Erythroblast (primary cell): Measurements from ENCODE around the gene DENND5B.
"Not testable (repeated sequence)": the region's sequence is repeated elsewhere in the genome, so short reads cannot be mapped to it uniquely, and the experiment has no call there.

Experiments used
- DNase-seq, 2 experiments: peaks; one replicate each; lab custom pipeline; 2025; lab: John Stamatoyannopoulos, UW
- GATA1 ChIP-seq: IDR thresholded peaks from 2 replicates; pipeline ENCODE4 v1.6.1; 2011; ENCODE audit warnings: low read depth, mild to moderate bottlenecking, control low read depth, low read length, moderate library complexity
- POLR2A ChIP-seq: IDR thresholded peaks from 2 replicates; pipeline ENCODE4 v1.6.1; 2011; ENCODE audit warnings: mild to moderate bottlenecking, low read length

DENND5B gene

DNA sequence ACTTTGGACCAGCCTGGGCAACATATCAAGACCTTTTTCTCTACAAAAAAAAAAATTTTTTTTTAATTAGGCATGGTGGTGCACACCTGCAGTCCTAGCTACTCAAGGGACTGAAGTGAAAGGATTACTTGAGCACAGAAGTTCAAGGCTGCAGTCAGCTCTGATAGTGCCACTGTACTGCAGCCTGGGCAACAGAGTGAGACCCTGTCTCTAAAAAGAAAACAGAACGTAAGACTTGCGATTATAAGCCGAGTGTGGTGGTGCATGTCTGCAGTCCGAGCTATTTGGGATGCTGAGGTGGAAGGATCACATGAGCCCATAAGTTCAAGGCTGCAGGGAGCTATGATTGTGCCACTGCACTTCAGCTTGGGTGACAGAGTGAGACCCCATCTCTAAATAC is 76.0 kb downstream of the DENND5B start:
- no peak for DNase-seq
- TF ChIP-seq GATA1 = no peak
- TF ChIP-seq POLR2A = no peak

DNA sequence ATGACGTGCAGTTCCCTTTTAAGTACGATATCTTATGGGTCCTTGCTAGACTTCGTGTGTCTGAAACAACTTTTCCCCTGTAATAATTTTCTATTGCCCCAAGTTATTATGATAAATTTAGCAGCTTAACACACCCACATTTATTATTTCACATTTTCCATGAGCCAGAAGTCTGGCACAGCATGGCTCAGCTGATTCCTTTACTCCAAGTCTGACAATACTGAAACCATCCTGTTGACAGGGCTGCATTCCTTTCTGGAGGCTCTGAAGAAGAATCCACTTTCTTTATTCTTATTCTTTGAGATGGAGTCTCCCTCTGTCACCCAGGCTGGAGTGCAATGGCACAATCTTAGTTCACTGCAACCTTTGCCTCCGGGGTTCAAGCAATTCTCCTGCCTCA is 80.9 kb downstream of the DENND5B start:
- TF ChIP-seq GATA1 = no peak
- TF ChIP-seq POLR2A = no peak
- no peak for DNase-seq

DNA sequence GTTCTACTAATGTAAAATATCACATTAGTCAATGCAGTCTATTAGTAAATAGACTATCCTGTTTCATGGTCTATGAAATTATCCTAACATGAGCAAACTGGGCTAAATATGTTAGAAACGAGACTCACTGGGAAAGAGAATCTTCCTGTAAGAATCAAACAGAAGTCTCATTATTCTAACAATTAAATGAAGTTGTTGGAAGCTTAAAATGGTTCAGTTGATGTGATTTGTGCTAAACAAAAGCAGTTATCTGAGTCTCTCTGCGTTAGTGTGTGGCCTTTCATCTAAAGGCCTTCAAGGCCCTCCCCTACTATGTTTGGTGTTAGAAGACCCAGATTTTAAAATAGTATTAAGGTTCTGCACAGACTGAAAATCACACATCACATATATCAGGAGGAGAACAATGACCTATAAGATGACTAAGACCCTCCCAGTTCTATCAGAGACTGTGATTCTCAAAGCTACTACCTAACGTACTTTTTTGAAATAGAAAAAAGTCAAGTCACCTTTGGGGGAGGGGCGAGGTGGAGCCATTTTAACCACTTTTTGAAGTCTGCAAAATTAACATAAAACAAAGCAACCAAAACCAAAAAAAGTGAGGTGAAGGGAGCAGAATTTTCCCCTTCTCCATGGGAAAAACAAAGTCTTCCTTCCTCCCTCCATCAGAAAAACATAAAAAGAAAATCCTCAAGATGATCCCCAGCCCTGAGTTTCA is 82.3 kb downstream of the DENND5B start:
- TF ChIP-seq POLR2A = no peak
- no peak for TF ChIP-seq GATA1
- no peak for DNase-seq

DNA sequence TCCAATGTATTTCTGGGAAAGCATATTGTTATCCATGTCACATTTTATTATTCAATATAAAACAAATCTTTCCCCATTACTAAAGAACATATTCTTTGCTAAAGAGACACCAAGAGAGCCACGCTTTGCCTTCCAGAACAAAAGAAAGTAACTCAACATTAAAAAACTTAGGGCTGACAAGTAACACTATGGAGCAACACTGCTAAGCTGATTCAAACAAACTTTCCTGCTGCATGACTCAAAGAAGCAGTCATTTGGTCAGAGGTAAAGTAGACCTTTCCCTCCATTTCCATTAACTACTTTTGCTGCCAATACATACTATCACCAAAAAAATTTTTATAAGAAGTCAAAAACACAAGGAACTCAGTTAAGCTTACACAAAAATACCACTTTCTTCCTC is 83.0 kb downstream of the DENND5B start:
- DNase-seq = no peak
- TF ChIP-seq POLR2A (no peak), GATA1 (no peak)

DNA sequence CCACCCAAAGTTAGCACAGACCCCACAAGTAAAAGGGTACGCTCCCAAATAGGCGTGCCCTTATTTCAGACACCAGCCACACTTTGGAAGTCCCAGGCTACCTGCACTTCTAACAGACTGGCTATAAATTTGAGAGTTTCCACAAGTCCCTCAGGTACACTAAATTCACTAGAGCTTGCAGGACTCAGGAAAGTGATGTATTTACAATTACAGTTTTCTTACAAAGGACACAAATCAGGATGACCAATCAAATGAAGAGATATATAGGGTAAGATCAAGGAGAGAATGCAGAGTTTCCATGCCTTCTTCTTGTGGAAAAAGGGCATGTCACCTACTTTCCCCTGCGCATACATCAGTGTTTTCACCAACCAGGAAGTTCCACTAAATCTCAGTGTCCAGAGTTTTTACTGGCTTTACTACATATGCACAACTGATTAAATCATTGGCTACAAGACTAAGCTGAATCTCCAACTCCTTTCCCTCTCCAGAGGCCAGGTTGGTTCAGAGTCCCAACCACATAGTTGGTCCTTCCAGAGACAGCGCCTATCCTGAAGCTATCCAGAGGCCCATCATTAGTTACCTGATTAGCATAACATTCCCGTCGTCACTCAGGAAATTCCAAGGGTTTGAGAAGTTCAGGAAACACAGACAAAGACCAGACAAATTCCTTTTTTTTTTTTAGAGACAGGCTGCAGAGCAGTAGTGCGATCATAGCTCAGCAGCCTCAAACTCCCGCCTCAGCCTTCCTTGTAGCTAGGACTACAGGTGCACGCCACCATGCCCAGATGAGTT is 84.2 kb downstream of the DENND5B start:
- no peak for DNase-seq
- TF ChIP-seq POLR2A (no peak), GATA1 (no peak)

DNA sequence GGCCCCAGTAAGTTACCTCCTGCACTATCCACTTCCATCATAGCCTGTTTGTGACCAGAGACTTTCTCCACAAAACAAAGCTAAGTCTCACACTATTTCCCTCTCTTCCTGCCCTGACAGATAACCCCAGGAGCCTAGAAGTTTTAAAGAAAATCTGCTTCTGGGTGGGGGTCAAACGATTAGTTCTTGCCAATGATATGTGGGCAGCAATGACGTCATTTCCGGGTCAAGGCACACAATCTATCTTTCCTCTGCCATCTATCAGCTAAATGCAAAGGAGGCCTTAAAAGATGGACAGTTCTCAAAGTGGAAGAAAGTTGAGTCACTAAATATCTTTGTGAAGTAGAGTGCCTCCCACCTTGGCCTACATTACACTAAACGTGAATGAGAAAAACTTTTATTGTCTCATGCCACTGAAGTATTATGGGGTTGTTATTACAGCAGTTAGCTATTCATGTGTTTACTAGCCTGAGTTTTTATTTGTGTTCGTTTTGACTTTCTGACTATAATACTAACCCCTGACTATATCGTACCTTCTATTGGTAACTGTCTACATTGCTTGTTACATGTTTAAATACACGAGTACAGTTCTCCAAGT is 86.2 kb downstream of the DENND5B start:
- DNase-seq = no peak
- TF ChIP-seq GATA1 (no peak), POLR2A (no peak)

DNA sequence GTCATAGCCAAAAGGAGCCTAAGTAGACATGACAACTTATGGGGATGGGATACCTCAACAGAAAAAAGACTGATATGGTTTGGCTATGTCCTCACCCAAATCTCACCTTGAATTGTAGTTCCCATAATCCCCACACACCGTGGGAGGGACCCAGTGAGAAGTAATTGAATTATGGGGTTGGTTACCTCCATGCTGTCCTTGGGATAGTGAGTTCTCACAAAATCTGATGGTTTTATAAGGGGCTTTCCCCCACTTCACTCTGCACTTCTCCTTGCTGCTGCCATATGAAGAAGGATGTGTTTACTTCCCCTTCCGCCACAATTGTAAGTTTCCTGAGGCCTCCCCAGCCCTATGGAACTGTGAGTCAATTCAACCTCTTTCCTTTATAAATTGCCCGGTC is 89.9 kb downstream of the DENND5B start:
- not testable (repeated sequence) for DNase-seq

DNA sequence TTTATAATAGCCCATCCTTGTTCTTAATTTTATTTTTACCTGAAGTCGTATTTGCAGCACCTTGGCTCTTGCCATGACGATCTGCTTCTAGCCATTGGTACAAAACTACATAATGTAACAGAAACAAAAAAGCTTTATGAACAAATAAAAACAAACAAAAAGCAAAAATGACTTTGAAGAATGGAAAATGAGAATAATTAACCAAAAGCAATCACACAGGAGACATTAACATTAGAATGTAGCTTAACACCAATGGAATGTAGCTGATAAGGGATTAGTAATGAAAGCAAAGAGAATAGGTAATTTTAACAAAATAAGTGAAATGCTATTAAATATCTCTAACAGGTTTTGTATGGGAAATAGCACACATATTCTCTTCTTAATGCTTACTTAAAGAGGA is 91.4 kb downstream of the DENND5B start:
- TF ChIP-seq GATA1 = no peak
- TF ChIP-seq POLR2A = no peak
- no peak for DNase-seq

DNA sequence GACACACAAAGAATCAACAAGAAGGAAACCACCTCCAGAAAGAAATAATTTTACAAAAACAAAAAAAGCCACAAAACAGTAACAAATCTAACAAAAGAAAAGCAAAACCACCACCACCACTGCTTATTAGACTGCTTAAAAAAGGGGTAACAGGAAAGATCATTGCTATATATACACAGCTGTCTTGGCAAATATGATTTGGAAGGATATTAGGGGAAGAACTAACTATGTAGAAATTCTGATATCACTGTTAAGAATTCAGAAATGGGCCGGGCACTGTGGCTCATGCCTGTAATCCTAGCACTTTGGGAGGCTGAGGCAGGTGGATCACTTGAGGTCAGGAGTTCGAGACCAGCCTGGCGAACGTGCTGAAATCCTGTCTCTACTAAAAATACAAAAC is 92.5 kb downstream of the DENND5B start:
- no peak for DNase-seq
- TF ChIP-seq POLR2A (no peak), GATA1 (no peak)

DNA sequence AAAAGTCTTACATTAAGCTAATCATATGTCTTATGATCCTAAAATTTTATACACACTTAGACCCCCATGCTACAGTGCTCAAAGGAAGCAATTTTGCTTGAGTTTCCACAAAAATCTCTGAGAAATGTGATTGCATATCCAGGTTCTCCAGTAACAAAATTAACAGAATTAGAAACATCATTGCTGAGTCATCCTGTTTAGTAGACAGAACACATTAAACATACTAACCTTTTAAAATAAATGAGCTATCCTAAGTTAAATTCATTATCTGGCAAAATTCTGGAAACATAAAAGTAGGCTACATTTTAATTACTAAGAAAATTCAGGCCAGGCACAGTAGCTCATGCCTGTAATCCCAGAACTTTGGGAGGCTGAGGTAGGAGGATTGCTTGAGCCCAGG is 94.7 kb downstream of the DENND5B start:
- TF ChIP-seq POLR2A (no peak), GATA1 (no peak)
- DNase-seq = no peak

DNA sequence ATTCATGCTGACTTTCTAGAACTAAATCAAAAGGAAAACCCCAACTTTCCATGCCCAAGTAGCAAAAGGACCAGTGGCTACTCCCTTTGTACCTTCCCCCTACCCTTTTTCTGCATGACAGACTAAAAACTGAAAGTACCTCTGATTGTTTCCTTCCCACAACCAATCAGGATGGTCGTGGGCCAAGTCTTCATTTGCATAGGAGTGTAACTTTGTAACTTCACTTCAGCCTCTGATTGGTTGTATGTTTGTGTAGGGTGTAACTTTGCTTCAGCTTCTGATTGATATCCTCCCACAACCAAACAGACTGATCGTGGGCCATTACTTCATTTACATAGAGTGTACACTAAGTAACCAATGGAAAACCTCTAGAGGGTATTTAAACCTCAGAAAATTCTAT is 96.5 kb downstream of the DENND5B start:
- TF ChIP-seq GATA1 (no peak), POLR2A (no peak)
- no peak for DNase-seq

DNA sequence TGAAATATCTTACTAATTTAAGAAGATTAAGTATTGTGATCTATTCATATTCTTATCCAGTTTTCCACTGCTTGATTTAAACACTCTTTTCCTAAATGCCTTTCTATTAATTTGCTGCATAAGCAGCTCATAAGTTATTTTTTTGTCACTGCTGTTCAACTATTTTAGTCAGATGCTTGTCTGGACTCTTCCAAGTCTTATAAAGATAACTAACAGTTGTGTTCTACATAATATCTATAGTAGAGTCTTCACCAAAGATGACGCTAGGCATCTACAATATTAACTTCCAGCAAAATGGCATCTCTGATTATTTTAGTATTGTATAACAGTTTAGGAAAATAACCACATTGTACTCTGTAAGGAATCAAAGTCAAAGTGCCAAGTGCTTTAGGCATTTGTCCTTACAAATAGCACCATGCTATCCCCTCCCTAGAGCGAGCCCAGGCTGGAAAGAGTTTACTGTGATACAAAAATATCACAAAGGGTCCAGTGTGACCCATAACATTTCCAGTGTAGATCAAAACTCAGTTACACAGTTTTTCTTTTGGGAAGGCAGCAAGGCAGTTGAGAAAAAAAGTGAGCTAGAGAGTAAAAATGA is 98.2 kb downstream of the DENND5B start:
- no peak for DNase-seq
- TF ChIP-seq GATA1 (no peak), POLR2A (no peak)

DNA sequence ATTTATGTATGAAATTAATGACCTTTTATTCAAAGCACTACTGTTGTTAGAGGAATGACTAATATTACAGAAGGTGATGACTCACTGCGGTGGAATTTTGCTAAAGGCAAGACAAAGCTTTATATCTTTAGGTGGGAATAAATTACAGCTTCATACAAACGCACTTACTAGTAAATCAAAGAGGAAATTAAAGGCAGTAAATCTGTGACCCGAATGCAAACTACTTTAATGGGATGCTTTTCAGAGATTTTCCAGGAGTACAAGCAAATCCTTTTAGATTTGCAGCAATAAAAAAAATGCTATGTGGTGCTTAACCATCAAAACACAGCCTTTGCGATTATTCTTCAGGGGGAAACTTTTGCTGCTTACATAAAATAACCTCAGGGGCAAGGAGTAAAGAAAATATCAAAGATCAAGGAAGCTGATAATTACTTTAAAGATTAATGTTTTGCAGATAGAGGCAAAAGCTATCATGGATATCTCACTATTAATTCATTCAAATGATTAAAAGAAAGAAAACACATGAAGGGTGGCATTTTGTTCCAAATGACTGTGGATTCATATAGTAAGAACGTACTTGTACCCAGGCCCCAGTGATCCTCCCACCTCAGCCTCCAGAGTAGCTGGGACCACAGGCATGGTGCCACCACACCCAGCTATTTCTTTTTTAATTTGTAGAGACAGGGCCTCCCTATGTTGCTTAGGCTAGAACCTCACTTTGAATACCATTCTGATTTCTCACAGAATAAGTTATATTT is 98.9 kb downstream of the DENND5B start:
- no peak for DNase-seq
- TF ChIP-seq POLR2A (no peak), GATA1 (no peak)

DNA sequence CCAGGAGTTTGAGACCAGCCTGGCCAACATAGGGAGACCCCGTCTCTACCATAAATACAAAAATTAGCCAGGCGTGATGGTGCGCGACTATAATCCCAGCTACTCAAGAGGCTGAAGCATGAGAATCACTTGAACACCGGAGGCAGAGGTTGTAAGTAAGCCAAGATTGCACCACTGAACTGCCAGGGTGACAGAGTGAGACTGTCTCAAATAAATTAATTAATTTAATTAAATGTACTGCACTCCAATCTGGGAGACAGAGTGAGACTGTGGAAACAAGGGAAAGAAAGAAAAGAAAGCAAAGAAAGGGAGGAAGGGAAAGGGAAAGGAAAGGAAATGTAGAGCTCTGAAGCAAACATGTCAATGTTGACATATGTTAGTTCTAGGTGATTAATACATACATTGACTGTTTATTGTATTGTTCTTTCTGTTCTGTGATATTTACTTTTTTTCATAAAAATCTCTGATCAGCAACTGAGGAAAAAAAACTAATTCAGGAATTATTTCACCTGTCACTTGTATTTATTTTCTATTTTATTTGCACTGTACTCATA is 99.6 kb downstream of the DENND5B start:
- TF ChIP-seq POLR2A (no peak), GATA1 (no peak)
- DNase-seq = no peak
